Measurements from ENCODE around the gene CELF2.

Gene CELF2

GRCh38 chr10:11176746-11177145, 159.1 kb downstream of the CELF2 start:
- H3K4me3 ChIP-seq (ENCODE audit: low read depth, low read length), result peak overlapping the region; percentile 6
- TF ChIP-seq POLR2A (IDR thresholded peaks at IDR 0.05; ENCODE audit: extremely low read depth, insufficient read length) (no peak), MYC (IDR thresholded peaks at IDR 0.05; ENCODE audit: low read depth, low read length) (no peak), MAX (IDR thresholded peaks at IDR 0.05; ENCODE audit: low read depth, low read length) (no peak), CTCF (IDR thresholded peaks at IDR 0.05; ENCODE audit: low read depth, low read length) (no peak)
- DNase-seq (ENCODE audit: low read depth), result peak; percentile 77

GRCh38 chr10:11177381-11177780, 159.7 kb downstream of the CELF2 start:
- peak overlapping the region; percentile 22 for H3K4me3 ChIP-seq (ENCODE audit: low read depth, low read length)
- TF ChIP-seq MAX (IDR thresholded peaks at IDR 0.05; ENCODE audit: low read depth, low read length) (no peak), CTCF (IDR thresholded peaks at IDR 0.05; ENCODE audit: low read depth, low read length) (no peak)
- no peak for DNase-seq (ENCODE audit: low read depth)

GRCh38 chr10:11177926-11178471, 160.3 kb downstream of the CELF2 start:
- TF ChIP-seq MYC (IDR thresholded peaks at IDR 0.05; ENCODE audit: low read depth, low read length) (no peak), CTCF (IDR thresholded peaks at IDR 0.05; ENCODE audit: low read depth, low read length) (peak; percentile 6)
- peak; percentile 67 for DNase-seq (ENCODE audit: low read depth)
- peak overlapping the region; percentile 22 for H3K4me3 ChIP-seq (ENCODE audit: low read depth, low read length)

- TF ChIP-seq POLR2A (IDR thresholded peaks at IDR 0.05; ENCODE audit: extremely low read depth, insufficient read length) (peak; percentile 30), CTCF (IDR thresholded peaks at IDR 0.05; ENCODE audit: low read depth, low read length) (no peak), MAX (IDR thresholded peaks at IDR 0.05; ENCODE audit: low read depth, low read length) (peak; percentile 91), MYC (IDR thresholded peaks at IDR 0.05; ENCODE audit: low read depth, low read length) (peak; percentile 84)
- H3K4me3 ChIP-seq (ENCODE audit: low read depth, low read length), result peak overlapping the region; percentile 75
- peak; percentile 95 for DNase-seq (ENCODE audit: low read depth)
Observed at GRCh38 chr10:11178606-11179515, 161.2 kb downstream of the CELF2 start.

- DNase-seq (ENCODE audit: low read depth), result peak; percentile 26
- peak overlapping the region; percentile 75 for H3K4me3 ChIP-seq (ENCODE audit: low read depth, low read length)
Observed at GRCh38 chr10:11179516-11180105, 161.9 kb downstream of the CELF2 start.

More at GRCh38 chr10:11179516-11180105, 161.9 kb downstream of the CELF2 start:
- no peak for TF ChIP-seq POLR2A (IDR thresholded peaks at IDR 0.05; ENCODE audit: extremely low read depth, insufficient read length)
- TF ChIP-seq MYC (IDR thresholded peaks at IDR 0.05; ENCODE audit: low read depth, low read length), result no peak
- TF ChIP-seq CTCF (IDR thresholded peaks at IDR 0.05; ENCODE audit: low read depth, low read length), result no peak

Measured in NB4 (cell line).